RKO (cell line): ENCODE data around the gene C1QTNF12.
"Not testable (repeated sequence)": the region's sequence is repeated elsewhere in the genome, so short reads cannot be mapped to it uniquely, and the experiment has no call there.

ENCODE experiments used
- DNase-seq: peaks from one replicate; pipeline ENCODE4 v3.0.0-alpha.2; 2016; ENCODE audit warnings: low spot score

C1QTNF12 gene

GRCh38 chr1:1259540-1259939, 13.0 kb upstream of the C1QTNF12 start:
- no peak for DNase-seq

- DNase-seq, result no peak
These were observed 12.6 kb upstream of the C1QTNF12 start for GRCh38 chr1:1259119-1259488.

GRCh38 chr1:1256956-1257871, 10.7 kb upstream of the C1QTNF12 start:
- no peak for DNase-seq

- DNase-seq, result no peak
These were observed 9.1 kb upstream of the C1QTNF12 start for GRCh38 chr1:1255611-1256010.

GRCh38 chr1:1255078-1255477, 8.6 kb upstream of the C1QTNF12 start:
- no peak for DNase-seq

- no peak for DNase-seq
These were observed 8.1 kb upstream of the C1QTNF12 start for GRCh38 chr1:1254667-1254998.

GRCh38 chr1:1253972-1254666, 7.6 kb upstream of the C1QTNF12 start:
- DNase-seq, result no peak

- DNase-seq, result no peak
These were observed 6.8 kb upstream of the C1QTNF12 start for GRCh38 chr1:1253314-1253713.

- no peak for DNase-seq
These were observed 4.3 kb upstream of the C1QTNF12 start for GRCh38 chr1:1250786-1251284.

- not testable (repeated sequence) for DNase-seq
These were observed 1.7 kb upstream of the C1QTNF12 start for GRCh38 chr1:1248009-1248913.

GRCh38 chr1:1247341-1247913, 905 bp upstream of the C1QTNF12 start:
- DNase-seq, result no peak

- no peak for DNase-seq
These were observed 525 bp downstream of the C1QTNF12 start for GRCh38 chr1:1245817-1246576.

- DNase-seq, result no peak
These were observed 1.2 kb downstream of the C1QTNF12 start for GRCh38 chr1:1245178-1245816.

- no peak for DNase-seq
These were observed 2.2 kb downstream of the C1QTNF12 start for GRCh38 chr1:1244192-1244811.

GRCh38 chr1:1243807-1244191, 2.7 kb downstream of the C1QTNF12 start:
- DNase-seq, result no peak

- no peak for DNase-seq
These were observed 3.3 kb downstream of the C1QTNF12 start for GRCh38 chr1:1243266-1243660.

GRCh38 chr1:1242461-1243265, 3.9 kb downstream of the C1QTNF12 start:
- DNase-seq, result no peak

- DNase-seq, result no peak
These were observed 4.8 kb downstream of the C1QTNF12 start for GRCh38 chr1:1241588-1242219.
